GM12801 (cell line): ENCODE results near the gene IPCEF1.

Experiments
- CTCF ChIP-seq: IDR thresholded peaks from one replicate; pipeline ENCODE4 v1.5.1; 2011; ENCODE audit warnings: control low read depth; ENCODE audit not compliant: insufficient read length; ENCODE audit errors: extremely low read depth

IPCEF1 gene

GRCh38 chr6:154314084-154314483 lies 42.5 kb downstream of the IPCEF1 start:
- no peak for TF ChIP-seq CTCF

GRCh38 chr6:154308986-154309385 lies 47.6 kb downstream of the IPCEF1 start:
- TF ChIP-seq CTCF = no peak

GRCh38 chr6:154307696-154308425 lies 48.7 kb downstream of the IPCEF1 start:
- no peak for TF ChIP-seq CTCF

- TF ChIP-seq CTCF = no peak
Observed at GRCh38 chr6:154306696-154307095, 49.9 kb downstream of the IPCEF1 start.

- no peak for TF ChIP-seq CTCF
Observed at GRCh38 chr6:154304191-154304590, 52.4 kb downstream of the IPCEF1 start.

GRCh38 chr6:154301839-154302752 lies 54.5 kb downstream of the IPCEF1 start:
- TF ChIP-seq CTCF = no peak

GRCh38 chr6:154301086-154301625 lies 55.4 kb downstream of the IPCEF1 start:
- TF ChIP-seq CTCF = no peak
